SK-N-SH (cell line): ENCODE results near the gene MYADML2. TPM values are rescaled to one million over a fixed set of nuclear protein-coding genes. Genes with fewer than 3 reads are reported as not detected.

Source experiments
- CTCF ChIA-PET: fragments of 300-600, 350-600 bp; formaldehyde crosslinking; extraction: SDS; loops from one replicate; lab custom pipeline; 2021; lab: Yijun Ruan, JAX
- POLR2A ChIA-PET: fragments of 350-600 bp; sonication (Branson Sonifier 250); formaldehyde crosslinking; extraction: SDS; loops from one replicate; lab custom pipeline; 2020; ENCODE audit warnings: antibody characterized with exemption, inconsistent platforms; lab: Yijun Ruan, JAX
- DNase-seq: peaks from one replicate; pipeline ENCODE4 v3.0.0; 2012
- H2AFZ ChIP-seq: fragments of 200-600 bp; sonication (generic); 2 replicates; pipeline ENCODE4 v1.8.1; 2016; ENCODE audit warnings: antibody characterized with exemption, mild to moderate bottlenecking, low read depth
- H3F3A ChIP-seq: fragments of 200-600 bp; sonication (generic); replicated peaks from 2 replicates; pipeline ENCODE3; 2016; ENCODE audit warnings: antibody characterized with exemption, mild to moderate bottlenecking; ENCODE audit not compliant: insufficient read depth
- H3K27ac ChIP-seq, 2 experiments: fragments of 200-500 bp in 1 of 2; fragments of 200-600 bp in 1 of 2; sonication (Bioruptor generic) in 1 of 2; sonication (generic), shearing (Covaris generic) in 1 of 2; 2 replicates each; pipeline versions ENCODE4 v1.5.1 to v1.6.1; 2014 to 2016; ENCODE audit warnings: low read depth in 2 of 2, inconsistent platforms in 1 of 2, low read length in 1 of 2, mild to moderate bottlenecking in 1 of 2, mixed read lengths in 1 of 2
- H3K27me3 ChIP-seq: fragments of 200-600 bp; sonication (generic), shearing (Covaris generic); 2 replicates; pipeline ENCODE4 v1.6.1; 2016; ENCODE audit warnings: mixed run types; ENCODE audit not compliant: insufficient read depth
- H3K36me3 ChIP-seq, 2 experiments: fragments of 200-500 bp in 1 of 2; fragments of 200-600 bp in 1 of 2; sonication (Bioruptor generic) in 1 of 2; sonication (generic) in 1 of 2; replicated peaks in 1 of 2; 2 replicates each; pipeline versions ENCODE3 to v1.5.1; 2014 to 2016; ENCODE audit warnings: low read length in 1 of 2, mild to moderate bottlenecking in 1 of 2; ENCODE audit not compliant: insufficient read depth in 2 of 2, control insufficient read depth in 1 of 2
- H3K4me1 ChIP-seq, 2 experiments: fragments of 200-500 bp in 1 of 2; fragments of 200-600 bp in 1 of 2; sonication (Bioruptor generic) in 1 of 2; sonication (generic), shearing (Covaris generic) in 1 of 2; 2 replicates each; pipeline versions ENCODE4 v1.5.1 to v1.6.1; 2014 to 2016; ENCODE audit warnings: low read depth in 1 of 2, low read length in 1 of 2, mixed run types in 1 of 2; ENCODE audit not compliant: insufficient read depth in 2 of 2, control insufficient read depth in 1 of 2
- H3K4me2 ChIP-seq: fragments of 200-600 bp; sonication (generic), shearing (Covaris generic); 2 replicates; pipeline ENCODE4 v1.6.1; 2017; ENCODE audit warnings: mixed run types
- H3K4me3 ChIP-seq, 2 experiments: fragments of 200-500 bp in 1 of 2; fragments of 200-600 bp in 1 of 2; sonication (Bioruptor generic) in 1 of 2; sonication (generic), shearing (Covaris generic) in 1 of 2; 2 replicates each; pipeline versions ENCODE4 v1.5.1 to v1.8.1; 2014 to 2016; ENCODE audit warnings: low read depth in 2 of 2, inconsistent platforms in 1 of 2, low read length in 1 of 2, mild to moderate bottlenecking in 1 of 2, mixed read lengths in 1 of 2, moderate library complexity in 1 of 2
- H3K79me2 ChIP-seq: fragments of 200-600 bp; sonication (generic); 2 replicates; pipeline ENCODE4 v1.8.1; 2017; ENCODE audit warnings: mild to moderate bottlenecking; ENCODE audit not compliant: insufficient read depth
- H3K9ac ChIP-seq: fragments of 200-600 bp; sonication (generic); 2 replicates; pipeline ENCODE4 v1.6.1; 2017; ENCODE audit warnings: mixed run types
- H3K9me2 ChIP-seq: fragments of 200-600 bp; sonication (generic); 2 replicates; pipeline ENCODE4 v1.6.1; 2017; ENCODE audit warnings: mixed run types
- H3K9me3 ChIP-seq: fragments of 200-600 bp; sonication (generic); 2 replicates; pipeline ENCODE4 v1.6.1; 2017; ENCODE audit warnings: mixed run types, mild to moderate bottlenecking, moderate library complexity
- H4K20me1 ChIP-seq: fragments of 200-600 bp; sonication (generic); 2 replicates; pipeline ENCODE4 v1.6.1; 2017; ENCODE audit warnings: mild to moderate bottlenecking, mixed run types; ENCODE audit not compliant: insufficient read depth
- CTCF ChIP-seq: fragments of 200-600 bp; sonication (generic); IDR thresholded peaks from 2 replicates; pipeline ENCODE4 v1.6.1; 2017; ENCODE audit warnings: antibody characterized with exemption, mild to moderate bottlenecking, moderate library complexity
- FOSL2 ChIP-seq: IDR thresholded peaks from 2 replicates; pipeline ENCODE4 v1.4.0; 2012; ENCODE audit warnings: low read depth, mild to moderate bottlenecking, moderate library complexity, borderline replicate concordance
- FOXJ3 ChIP-seq: sonication (generic); formaldehyde crosslinking; IDR thresholded peaks from 2 replicates; pipeline ENCODE4 v1.5.1; 2020; ENCODE audit warnings: mild to moderate bottlenecking, missing genetic modification reagents
- FOXM1 ChIP-seq: IDR thresholded peaks from 2 replicates; pipeline ENCODE4 v1.4.0; 2012; ENCODE audit warnings: low read depth, mild to moderate bottlenecking
- GABPA ChIP-seq: IDR thresholded peaks from 2 replicates; pipeline ENCODE4 v1.4.0; 2012; ENCODE audit warnings: low read depth, mild to moderate bottlenecking
- GATA2 ChIP-seq: sonication (generic); formaldehyde crosslinking; IDR thresholded peaks from 2 replicates; pipeline ENCODE4 v1.5.0; 2020; ENCODE audit warnings: mild to moderate bottlenecking, missing genetic modification reagents
- MAX ChIP-seq: IDR thresholded peaks from 2 replicates; pipeline ENCODE4 v1.4.0; 2012; ENCODE audit warnings: low read depth
- MXI1 ChIP-seq: IDR thresholded peaks from 2 replicates; pipeline ENCODE4 v1.6.1; 2012; ENCODE audit warnings: mild to moderate bottlenecking, low read depth, low read length, improper control_type of control experiment
- NFIC ChIP-seq: IDR thresholded peaks from 2 replicates; pipeline ENCODE4 v1.4.0; 2012; ENCODE audit warnings: borderline replicate concordance
- NRF1 ChIP-seq: IDR thresholded peaks from 2 replicates; pipeline ENCODE4 v1.6.1; 2012; ENCODE audit warnings: low read depth, mild to moderate bottlenecking, low read length
- PBX3 ChIP-seq: IDR thresholded peaks from 2 replicates; pipeline ENCODE4; 2012
- POLR2AphosphoS5 ChIP-seq: IDR thresholded peaks from 2 replicates; pipeline ENCODE4 v1.6.1; 2012; ENCODE audit warnings: low read depth, low read length
- RAD21 ChIP-seq: IDR thresholded peaks from 2 replicates; pipeline ENCODE4 v1.6.1; 2012; ENCODE audit warnings: mild to moderate bottlenecking, low read length
- RCOR1 ChIP-seq: fragments of 150-350 bp; IDR thresholded peaks from 2 replicates; pipeline ENCODE4 v1.6.1; 2017; ENCODE audit warnings: antibody characterized with exemption, low read length
- RFX5 ChIP-seq: IDR thresholded peaks from 2 replicates; pipeline ENCODE4 v1.6.1; 2012; ENCODE audit warnings: mild to moderate bottlenecking, improper control_type of control experiment, low read length
- TEAD4 ChIP-seq: IDR thresholded peaks from 2 replicates; pipeline ENCODE4 v1.4.0; 2012; ENCODE audit warnings: mild to moderate bottlenecking, borderline replicate concordance; ENCODE audit not compliant: insufficient read depth
- WGBS: methylation state at CpG from one replicate; pipeline ENCODE4 v1.1.6; 2017; ENCODE audit warnings: low lambda C conversion rate; 5-methylcytosine and 5-hydroxymethylcytosine counted together
- polyA plus RNA-seq, 3 experiments: library from polyadenylated mRNA; depleted of rRNA; stranded (reverse); fragments of >200 nt; gene quantifications; 2 replicates each; pipeline ENCODE4 v1.2.3, GENCODE V29; 2012
- TF ChIP-seq, protein P1 (sequence below): IDR thresholded peaks from 2 replicates; pipeline ENCODE4 v1.6.1; 2012; ENCODE audit warnings: mild to moderate bottlenecking, low read depth, low read length, moderate library complexity
- TF ChIP-seq, protein P2 (sequence below): fragments of 150-350 bp; IDR thresholded peaks from 2 replicates; pipeline ENCODE4 v1.6.1; 2016; ENCODE audit warnings: mild to moderate bottlenecking, low read depth, low read length

MYADML2 gene
- polyA plus RNA-seq, 1 of the 3 experiments (the other 2 are of a cell fraction): not detected

DNA sequence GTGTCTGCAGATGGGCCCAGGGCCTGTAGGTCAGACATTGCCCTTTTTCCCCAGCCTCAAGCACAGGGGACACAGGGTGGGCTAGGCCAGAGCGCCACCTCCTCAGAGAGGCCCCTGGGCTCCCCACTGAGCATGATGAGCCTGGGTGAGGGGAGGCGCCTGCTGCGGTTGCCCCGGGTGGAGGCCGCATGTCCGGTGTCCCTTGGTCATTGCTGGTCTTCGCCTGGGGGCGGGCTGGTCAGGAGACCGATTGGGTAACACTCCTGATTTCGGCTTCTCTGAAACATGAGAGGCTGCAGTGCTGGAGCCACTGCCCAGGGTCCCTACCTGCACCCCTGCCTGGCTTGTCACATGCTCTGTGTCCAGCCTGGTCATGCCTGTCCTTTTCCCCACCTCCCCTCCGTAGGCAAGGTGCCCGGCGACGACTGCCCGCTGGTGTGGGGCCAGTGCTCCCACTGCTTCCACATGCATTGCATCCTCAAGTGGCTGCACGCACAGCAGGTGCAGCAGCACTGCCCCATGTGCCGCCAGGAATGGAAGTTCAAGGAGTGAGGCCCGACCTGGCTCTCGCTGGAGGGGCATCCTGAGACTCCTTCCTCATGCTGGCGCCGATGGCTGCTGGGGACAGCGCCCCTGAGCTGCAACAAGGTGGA, 47.4 kb downstream of the MYADML2 start (continued):
- TF ChIP-seq, protein P1, sequence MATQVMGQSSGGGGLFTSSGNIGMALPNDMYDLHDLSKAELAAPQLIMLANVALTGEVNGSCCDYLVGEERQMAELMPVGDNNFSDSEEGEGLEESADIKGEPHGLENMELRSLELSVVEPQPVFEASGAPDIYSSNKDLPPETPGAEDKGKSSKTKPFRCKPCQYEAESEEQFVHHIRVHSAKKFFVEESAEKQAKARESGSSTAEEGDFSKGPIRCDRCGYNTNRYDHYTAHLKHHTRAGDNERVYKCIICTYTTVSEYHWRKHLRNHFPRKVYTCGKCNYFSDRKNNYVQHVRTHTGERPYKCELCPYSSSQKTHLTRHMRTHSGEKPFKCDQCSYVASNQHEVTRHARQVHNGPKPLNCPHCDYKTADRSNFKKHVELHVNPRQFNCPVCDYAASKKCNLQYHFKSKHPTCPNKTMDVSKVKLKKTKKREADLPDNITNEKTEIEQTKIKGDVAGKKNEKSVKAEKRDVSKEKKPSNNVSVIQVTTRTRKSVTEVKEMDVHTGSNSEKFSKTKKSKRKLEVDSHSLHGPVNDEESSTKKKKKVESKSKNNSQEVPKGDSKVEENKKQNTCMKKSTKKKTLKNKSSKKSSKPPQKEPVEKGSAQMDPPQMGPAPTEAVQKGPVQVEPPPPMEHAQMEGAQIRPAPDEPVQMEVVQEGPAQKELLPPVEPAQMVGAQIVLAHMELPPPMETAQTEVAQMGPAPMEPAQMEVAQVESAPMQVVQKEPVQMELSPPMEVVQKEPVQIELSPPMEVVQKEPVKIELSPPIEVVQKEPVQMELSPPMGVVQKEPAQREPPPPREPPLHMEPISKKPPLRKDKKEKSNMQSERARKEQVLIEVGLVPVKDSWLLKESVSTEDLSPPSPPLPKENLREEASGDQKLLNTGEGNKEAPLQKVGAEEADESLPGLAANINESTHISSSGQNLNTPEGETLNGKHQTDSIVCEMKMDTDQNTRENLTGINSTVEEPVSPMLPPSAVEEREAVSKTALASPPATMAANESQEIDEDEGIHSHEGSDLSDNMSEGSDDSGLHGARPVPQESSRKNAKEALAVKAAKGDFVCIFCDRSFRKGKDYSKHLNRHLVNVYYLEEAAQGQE: no peak
- TF ChIP-seq GABPA: no peak
- no peak for TF ChIP-seq RAD21

GRCh38 chr17:81898885-81899284, 48.1 kb downstream of the MYADML2 start:
- peaks cover 3 to 10% of the 10 kb centered on the region in 2 experiments; a peak in 1 of 4 replicates for H3K4me1 ChIP-seq
- H3K36me3 ChIP-seq: peaks cover 33 to 35% of the 10 kb centered on the region in 2 experiments
- POLR2A ChIA-PET: interaction anchor here (0.9 kb wide), 1 partner anchor 30 kb away, joined by 3 read pairs; no protein-coding TSS in a partner anchor
- no peak overlapping the region for H2AFZ ChIP-seq
- H3K4me2 ChIP-seq: no peak overlapping the region; the same call in 1 of the 2 replicates
- no peak for TF ChIP-seq GATA2 (CRISPR knock-in tag)
- no peak for TF ChIP-seq FOXM1
- no peak for TF ChIP-seq MXI1
- TF ChIP-seq NRF1: no peak
- TF ChIP-seq NFIC: no peak
- TF ChIP-seq, protein P1: no peak
- TF ChIP-seq TEAD4: no peak
- no peak for TF ChIP-seq RFX5
- TF ChIP-seq PBX3: no peak
- no peak for TF ChIP-seq FOSL2
- no peak for TF ChIP-seq FOXJ3 (CRISPR knock-in tag)
- TF ChIP-seq GABPA: no peak
- TF ChIP-seq POLR2AphosphoS5: no peak
- TF ChIP-seq RCOR1: no peak
- TF ChIP-seq CTCF: no peak
- TF ChIP-seq MAX: no peak
- TF ChIP-seq, protein P2, sequence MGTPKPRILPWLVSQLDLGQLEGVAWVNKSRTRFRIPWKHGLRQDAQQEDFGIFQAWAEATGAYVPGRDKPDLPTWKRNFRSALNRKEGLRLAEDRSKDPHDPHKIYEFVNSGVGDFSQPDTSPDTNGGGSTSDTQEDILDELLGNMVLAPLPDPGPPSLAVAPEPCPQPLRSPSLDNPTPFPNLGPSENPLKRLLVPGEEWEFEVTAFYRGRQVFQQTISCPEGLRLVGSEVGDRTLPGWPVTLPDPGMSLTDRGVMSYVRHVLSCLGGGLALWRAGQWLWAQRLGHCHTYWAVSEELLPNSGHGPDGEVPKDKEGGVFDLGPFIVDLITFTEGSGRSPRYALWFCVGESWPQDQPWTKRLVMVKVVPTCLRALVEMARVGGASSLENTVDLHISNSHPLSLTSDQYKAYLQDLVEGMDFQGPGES: no peak
- TF ChIP-seq, all 33 proteins: peak for 0
- no peak overlapping the region for H3K4me3 ChIP-seq
- peaks cover 39% of the 10 kb centered on the region for H3F3A ChIP-seq
- H3K27me3 ChIP-seq: no peaks in the 10 kb centered on the region
- CTCF ChIA-PET: interaction anchor here (1.7 kb wide), 1 partner anchor 29 kb away, joined by 8 read pairs; no protein-coding TSS in a partner anchor
- H3K79me2 ChIP-seq: peaks cover 22% of the 10 kb centered on the region
- H3K9ac ChIP-seq: no peak overlapping the region; the same call in 1 of the 2 replicates
- DNase-seq: no peak
- peaks cover 8% of the 10 kb centered on the region; the same call in 1 of the 2 replicates for H4K20me1 ChIP-seq
- 100% methylated on average over 2 of the region's 9 CpGs for WGBS
- no peaks in the 10 kb centered on the region for H3K9me3 ChIP-seq
- H3K9me2 ChIP-seq: no peaks in the 10 kb centered on the region
- H3K27ac ChIP-seq: peak overlapping the region in 1 of 2 experiments; percentile 66; a peak in 2 of 4 replicates
